ENCODE data around the gene TMEM209. TPM values are rescaled to one million over a fixed set of nuclear protein-coding genes. Genes with fewer than 3 reads are reported as not detected.

The TMEM209 gene
- total RNA-seq, 1 experiment from 2014 or later = 45.8 TPM

DNA sequence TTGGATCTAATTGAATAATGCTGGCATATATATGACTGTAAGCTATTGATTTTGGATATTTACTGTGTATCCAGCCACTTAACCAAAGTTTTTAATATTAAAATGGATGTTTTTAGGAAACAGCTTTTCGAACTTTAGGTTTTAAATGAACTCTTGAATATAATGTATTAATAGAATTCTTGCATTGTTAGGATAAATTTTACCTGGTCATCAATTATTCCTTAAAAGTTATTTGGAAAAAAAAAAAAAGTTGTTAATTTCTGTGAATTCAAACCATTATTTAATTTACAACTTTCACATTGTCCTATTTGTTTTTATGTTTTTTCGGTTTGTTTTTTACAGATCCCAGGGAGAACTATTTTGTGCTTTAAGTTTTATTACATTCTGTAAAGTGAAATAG lies 9.8 kb downstream of the TMEM209 start:
- Histone ChIP-seq H3K27me3 (replicated peaks; ENCODE audit: insufficient read depth, low read depth, low read length, poor library complexity) (no peaks in the 10 kb centered on the region), H3K4me3 (ENCODE audit: low read depth, low read length, poor library complexity, severe bottlenecking) (no peak overlapping the region), H3K27ac (ENCODE audit: low read depth, low read length, poor library complexity, severe bottlenecking) (no peak overlapping the region), H3K36me3 (ENCODE audit: insufficient read depth, low read length, poor library complexity, severe bottlenecking) (peaks cover 55% of the 10 kb centered on the region), H3K9me3 (ENCODE audit: low read depth, low read length, poor library complexity, severe bottlenecking) (no peaks in the 10 kb centered on the region), H3K4me1 (ENCODE audit: insufficient read depth, low read length, poor library complexity, severe bottlenecking) (no peaks in the 10 kb centered on the region)
- ChIA-PET CTCF (no interaction called here), POLR2A (ENCODE audit: low non-redundant PET) (interaction anchor here (0.6 kb wide), 1 partner anchor 309 kb away, joined by 3 read pairs; no protein-coding TSS in a partner anchor)
- no TSS peak for BruUV-seq (replicated peaks)
- no peak for DNase-seq (ENCODE audit: low spot score)
- TF ChIP-seq, protein P1, sequence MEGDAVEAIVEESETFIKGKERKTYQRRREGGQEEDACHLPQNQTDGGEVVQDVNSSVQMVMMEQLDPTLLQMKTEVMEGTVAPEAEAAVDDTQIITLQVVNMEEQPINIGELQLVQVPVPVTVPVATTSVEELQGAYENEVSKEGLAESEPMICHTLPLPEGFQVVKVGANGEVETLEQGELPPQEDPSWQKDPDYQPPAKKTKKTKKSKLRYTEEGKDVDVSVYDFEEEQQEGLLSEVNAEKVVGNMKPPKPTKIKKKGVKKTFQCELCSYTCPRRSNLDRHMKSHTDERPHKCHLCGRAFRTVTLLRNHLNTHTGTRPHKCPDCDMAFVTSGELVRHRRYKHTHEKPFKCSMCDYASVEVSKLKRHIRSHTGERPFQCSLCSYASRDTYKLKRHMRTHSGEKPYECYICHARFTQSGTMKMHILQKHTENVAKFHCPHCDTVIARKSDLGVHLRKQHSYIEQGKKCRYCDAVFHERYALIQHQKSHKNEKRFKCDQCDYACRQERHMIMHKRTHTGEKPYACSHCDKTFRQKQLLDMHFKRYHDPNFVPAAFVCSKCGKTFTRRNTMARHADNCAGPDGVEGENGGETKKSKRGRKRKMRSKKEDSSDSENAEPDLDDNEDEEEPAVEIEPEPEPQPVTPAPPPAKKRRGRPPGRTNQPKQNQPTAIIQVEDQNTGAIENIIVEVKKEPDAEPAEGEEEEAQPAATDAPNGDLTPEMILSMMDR (conservative IDR thresholded peaks at IDR 0.05; ENCODE audit: low read depth, low read length) = no peak
- no peak for TF ChIP-seq EZH2 (IDR thresholded peaks at IDR 0.05; ENCODE audit: borderline replicate concordance, low read depth, low read length, poor library complexity, severe bottlenecking)
- intact Hi-C loops (cut with micrococcal nuclease; ENCODE audit: unreplicated experiment) = no loop called here

DNA sequence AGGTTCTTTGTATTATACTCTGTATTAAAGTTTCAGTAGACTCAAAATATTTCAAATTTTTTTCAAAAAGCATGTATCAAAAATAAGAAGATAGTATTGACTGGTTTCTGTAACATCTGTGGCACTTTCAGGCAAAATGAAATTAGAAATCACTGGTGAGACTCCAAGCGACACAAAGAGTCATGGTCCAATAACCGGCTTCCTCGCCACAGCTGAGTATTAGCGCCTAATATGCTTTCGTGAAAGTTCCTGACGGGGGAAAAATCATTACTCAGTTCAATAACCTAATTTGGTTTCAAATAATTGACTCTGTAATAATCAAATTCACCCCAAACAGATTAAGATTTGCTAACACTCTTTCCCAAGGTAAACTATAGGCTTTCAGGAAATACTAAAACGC lies 13.4 kb downstream of the TMEM209 start:
- no peaks in the 10 kb centered on the region for H3K4me1 ChIP-seq (ENCODE audit: insufficient read depth, low read length, poor library complexity, severe bottlenecking)
- no TSS peak for BruUV-seq (replicated peaks)
- H3K27me3 ChIP-seq (replicated peaks; ENCODE audit: insufficient read depth, low read depth, low read length, poor library complexity) = no peaks in the 10 kb centered on the region
- CTCF ChIA-PET = interaction anchor here (0.9 kb wide), 1 partner anchor 46 kb away, joined by 5 read pairs; no protein-coding TSS in a partner anchor
- DNase-seq (ENCODE audit: low spot score) = no peak
- H3K27ac ChIP-seq (ENCODE audit: low read depth, low read length, poor library complexity, severe bottlenecking) = no peak overlapping the region
- intact Hi-C loops (cut with micrococcal nuclease; ENCODE audit: unreplicated experiment) = no loop called here
- no peak overlapping the region for H3K4me3 ChIP-seq (ENCODE audit: low read depth, low read length, poor library complexity, severe bottlenecking)
- H3K9me3 ChIP-seq (ENCODE audit: low read depth, low read length, poor library complexity, severe bottlenecking) = no peaks in the 10 kb centered on the region
- H3K36me3 ChIP-seq (ENCODE audit: insufficient read depth, low read length, poor library complexity, severe bottlenecking) = peaks cover 37% of the 10 kb centered on the region
- POLR2A ChIA-PET (ENCODE audit: low non-redundant PET) = no interaction called here
- TF ChIP-seq, protein P1 (conservative IDR thresholded peaks at IDR 0.05; ENCODE audit: low read depth, low read length) = no peak
- TF ChIP-seq EZH2 (IDR thresholded peaks at IDR 0.05; ENCODE audit: borderline replicate concordance, low read depth, low read length, poor library complexity, severe bottlenecking) = no peak

DNA sequence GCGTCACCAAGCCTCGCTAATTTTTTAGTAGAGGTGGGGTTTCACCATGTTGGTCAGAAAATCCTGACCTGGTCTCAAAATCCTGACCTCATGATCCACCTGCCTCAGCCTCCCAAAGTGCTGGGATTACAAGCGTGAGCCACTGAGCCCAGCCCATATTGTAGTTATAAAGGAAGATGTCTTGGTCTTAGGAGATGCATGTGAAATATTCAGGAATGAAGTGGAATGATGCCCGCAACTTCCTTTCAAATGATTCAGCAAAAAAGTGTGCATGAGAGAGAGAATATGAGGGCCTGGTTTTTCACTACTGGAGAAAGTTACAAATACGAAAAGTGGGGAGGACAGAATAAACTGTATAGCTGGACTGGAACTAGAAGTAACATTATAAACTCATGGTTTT lies 15.9 kb downstream of the TMEM209 start:
- no peaks in the 10 kb centered on the region for H3K27me3 ChIP-seq (replicated peaks; ENCODE audit: insufficient read depth, low read depth, low read length, poor library complexity)
- ChIA-PET POLR2A (ENCODE audit: low non-redundant PET) (no interaction called here), CTCF (no interaction called here)
- BruUV-seq (replicated peaks) = no TSS peak
- H3K36me3 ChIP-seq (ENCODE audit: insufficient read depth, low read length, poor library complexity, severe bottlenecking) = peaks cover 33% of the 10 kb centered on the region
- H3K4me1 ChIP-seq (ENCODE audit: insufficient read depth, low read length, poor library complexity, severe bottlenecking) = no peaks in the 10 kb centered on the region
- TF ChIP-seq, protein P1 (conservative IDR thresholded peaks at IDR 0.05; ENCODE audit: low read depth, low read length) = no peak
- no peak for TF ChIP-seq EZH2 (IDR thresholded peaks at IDR 0.05; ENCODE audit: borderline replicate concordance, low read depth, low read length, poor library complexity, severe bottlenecking)
- DNase-seq (ENCODE audit: low spot score) = no peak
- no peak overlapping the region for H3K4me3 ChIP-seq (ENCODE audit: low read depth, low read length, poor library complexity, severe bottlenecking)
- intact Hi-C loops (cut with micrococcal nuclease; ENCODE audit: unreplicated experiment) = no loop called here
- H3K9me3 ChIP-seq (ENCODE audit: low read depth, low read length, poor library complexity, severe bottlenecking) = no peaks in the 10 kb centered on the region
- H3K27ac ChIP-seq (ENCODE audit: low read depth, low read length, poor library complexity, severe bottlenecking) = no peak overlapping the region
